ENCODE measurements around the gene EPHB1.
"Not testable (repeated sequence)": the region's sequence is repeated elsewhere in the genome, so short reads cannot be mapped to it uniquely, and the experiment has no call there.

The EPHB1 gene

GRCh38 chr3:135066844-135067727, 272.0 kb downstream of the EPHB1 start:
- not testable (repeated sequence) for DNase-seq

- no peak for DNase-seq
These were observed 273.0 kb downstream of the EPHB1 start for GRCh38 chr3:135068011-135068410.

GRCh38 chr3:135069406-135069805, 274.3 kb downstream of the EPHB1 start:
- no peak for DNase-seq

DNA sequence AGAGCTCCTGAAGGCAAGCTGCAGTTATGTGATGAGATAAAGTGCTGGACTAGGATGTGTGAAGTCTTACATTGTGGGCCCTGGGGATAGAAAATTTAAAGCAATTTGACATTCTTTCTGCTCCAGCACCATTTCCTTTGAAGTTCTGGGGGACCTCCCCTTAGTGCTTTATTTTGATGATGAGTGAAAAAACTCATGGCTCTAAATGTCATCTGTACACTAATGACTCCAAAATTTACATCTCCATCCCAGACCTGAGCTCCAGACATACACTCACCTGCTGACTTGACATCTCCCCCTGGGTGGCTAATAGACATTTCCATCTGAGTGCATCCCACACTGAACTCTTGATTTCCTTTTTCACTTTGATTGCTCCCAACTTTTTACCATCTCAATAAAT, 276.4 kb downstream of the EPHB1 start:
- DNase-seq = no peak

DNA sequence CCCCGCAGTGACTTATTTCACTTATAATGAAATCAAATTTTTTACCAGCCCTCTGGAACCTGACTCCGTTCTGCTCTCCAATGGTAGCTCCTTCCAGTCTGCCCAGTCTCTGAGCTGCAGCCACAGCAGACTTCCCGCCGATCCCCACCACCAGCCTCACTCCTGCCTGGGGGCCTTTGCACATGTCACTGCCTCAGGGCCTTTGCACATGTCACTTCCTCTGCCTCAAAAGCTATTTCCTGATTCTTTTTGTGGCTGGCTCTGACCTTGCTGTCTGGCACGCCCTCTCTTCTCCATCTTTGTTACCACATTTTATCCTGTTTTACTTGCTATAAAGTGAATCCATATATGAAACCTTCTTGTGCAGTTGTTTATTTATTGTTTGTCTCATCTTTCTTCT, 277.4 kb downstream of the EPHB1 start:
- no peak for DNase-seq

GRCh38 chr3:135075157-135075556, 280.1 kb downstream of the EPHB1 start:
- DNase-seq = no peak

GRCh38 chr3:135076341-135076740, 281.3 kb downstream of the EPHB1 start:
- DNase-seq = no peak

- DNase-seq = no peak
These were observed 282.1 kb downstream of the EPHB1 start for GRCh38 chr3:135077186-135077585.

DNA sequence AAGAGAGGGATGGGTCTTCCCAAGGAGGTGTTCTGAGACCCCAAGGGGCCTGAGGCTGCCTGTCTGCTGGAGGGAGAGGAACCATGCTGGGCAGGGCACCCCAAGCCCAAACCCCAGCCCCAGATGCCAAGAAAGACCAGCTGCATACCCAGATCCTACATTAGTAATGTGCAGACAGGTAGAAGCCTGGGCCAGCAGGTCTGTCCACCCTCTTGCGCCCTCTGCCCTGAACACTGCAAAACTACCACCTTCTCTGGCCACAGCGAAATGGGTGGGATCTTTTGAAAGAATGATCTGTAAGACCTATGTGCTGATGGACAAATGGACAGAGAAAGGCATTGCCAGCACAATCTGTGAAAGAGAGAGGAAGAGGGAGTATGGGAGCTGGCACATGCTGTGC, 283.2 kb downstream of the EPHB1 start:
- DNase-seq = no peak

DNA sequence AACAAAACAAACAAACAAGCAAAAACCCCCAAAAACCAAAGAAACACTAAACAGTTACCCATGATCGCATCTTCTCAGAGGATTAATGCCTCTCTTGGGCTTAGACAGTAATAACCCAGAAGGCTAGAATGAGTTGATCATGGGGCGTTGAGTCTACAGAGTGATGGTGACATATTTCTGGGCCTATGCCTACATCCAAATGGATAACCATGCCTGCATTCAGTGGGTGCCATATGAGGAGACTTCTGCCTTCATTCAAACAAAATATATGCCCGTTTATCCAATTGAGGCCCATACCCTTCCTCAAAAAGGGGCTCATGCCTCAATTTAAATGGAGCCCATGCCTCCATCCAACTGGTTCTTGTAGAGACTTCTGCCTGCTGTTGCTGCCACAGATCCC, 284.0 kb downstream of the EPHB1 start:
- DNase-seq = no peak

GRCh38 chr3:135081451-135081850, 286.4 kb downstream of the EPHB1 start:
- DNase-seq = no peak

DNA sequence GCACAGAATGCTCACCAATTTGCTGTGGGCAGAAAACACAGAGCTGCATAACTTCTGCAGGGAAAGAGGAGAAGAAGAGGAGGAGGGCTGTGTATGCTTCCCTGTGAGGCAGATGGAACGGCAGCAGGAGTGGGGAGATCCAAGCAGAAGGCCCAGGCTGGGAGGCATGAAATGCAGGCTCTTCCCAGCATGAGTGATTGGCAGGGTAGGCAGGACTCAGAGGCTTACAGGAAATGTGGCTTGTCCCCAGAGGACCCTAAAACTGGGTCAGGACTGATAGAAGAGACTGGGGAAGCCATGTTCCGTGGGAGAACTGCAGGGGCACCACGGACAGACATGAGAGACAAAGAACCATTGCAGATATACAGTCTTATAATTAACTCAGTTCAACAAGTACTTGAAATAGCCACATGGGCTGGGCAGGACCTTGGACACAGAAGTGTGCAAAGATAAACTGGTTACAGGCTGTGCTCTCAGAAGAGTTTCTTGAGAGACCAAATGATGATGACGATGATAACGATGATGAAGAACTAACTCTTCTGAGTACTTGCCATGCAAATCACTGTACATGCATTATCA, 286.9 kb downstream of the EPHB1 start:
- no peak for DNase-seq

DNA sequence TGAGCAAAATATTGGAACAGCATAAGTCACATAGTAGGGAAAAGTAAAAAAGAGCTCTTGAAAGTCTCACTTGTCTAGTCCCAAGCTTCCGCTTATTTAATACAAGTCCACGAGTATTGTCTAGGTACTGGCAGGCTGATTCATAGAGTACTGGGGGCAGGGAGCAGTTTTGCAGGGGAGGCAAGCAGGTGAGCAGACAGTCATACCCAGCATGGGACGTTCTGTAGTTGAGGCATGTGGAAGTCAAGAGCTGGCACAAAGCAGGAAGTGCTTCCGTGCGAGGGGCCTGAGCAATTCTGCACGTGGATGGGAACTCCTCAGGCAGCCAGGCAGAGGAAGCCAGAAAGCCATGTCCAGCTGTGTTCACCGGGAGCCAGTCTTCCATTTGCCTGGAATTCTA, 287.6 kb downstream of the EPHB1 start:
- no peak for DNase-seq

DNA sequence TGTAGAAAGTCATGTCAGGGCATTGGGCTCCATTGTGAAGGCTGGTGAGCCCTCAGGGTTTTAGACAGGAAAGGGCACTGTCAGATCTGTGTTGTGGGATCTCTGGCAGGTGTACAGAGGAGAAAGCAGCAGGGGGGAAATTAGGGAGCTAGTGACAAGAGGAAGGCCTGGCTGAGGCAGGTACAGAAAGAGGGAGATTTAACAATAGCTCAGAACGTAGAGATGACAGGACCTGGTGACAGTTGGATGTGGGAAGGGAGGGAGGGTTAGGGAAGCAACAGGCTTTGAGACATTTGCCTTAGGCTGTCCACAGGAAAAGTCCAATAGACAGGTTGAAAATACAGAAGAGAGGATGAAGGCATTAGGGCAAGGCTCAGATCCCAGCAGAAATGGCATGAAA, 288.1 kb downstream of the EPHB1 start:
- DNase-seq = no peak

GRCh38 chr3:135083756-135084155, 288.7 kb downstream of the EPHB1 start:
- DNase-seq = no peak

GRCh38 chr3:135084405-135084804, 289.3 kb downstream of the EPHB1 start:
- DNase-seq = no peak

DNA sequence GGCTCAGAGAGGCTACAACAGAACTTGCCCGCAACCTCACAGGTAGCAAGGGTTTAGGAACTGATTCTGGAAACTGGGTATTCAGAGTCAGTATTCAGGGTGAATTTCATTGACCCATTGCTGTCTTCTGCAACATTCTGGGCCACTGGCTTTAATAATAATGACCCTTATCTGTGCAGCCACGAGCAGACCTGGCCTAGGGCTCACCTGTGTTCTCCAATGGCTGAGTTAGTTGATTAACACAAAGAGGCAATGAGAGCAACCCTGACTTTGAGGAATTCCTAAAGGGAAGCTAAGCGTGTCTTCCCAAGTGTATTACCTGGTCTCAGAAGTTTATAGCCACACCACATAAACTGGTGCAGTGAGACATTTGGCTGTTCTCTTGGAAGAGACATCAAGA, 289.9 kb downstream of the EPHB1 start:
- no peak for DNase-seq

GRCh38 chr3:135085652-135086436, 290.8 kb downstream of the EPHB1 start:
- DNase-seq = no peak

DNA sequence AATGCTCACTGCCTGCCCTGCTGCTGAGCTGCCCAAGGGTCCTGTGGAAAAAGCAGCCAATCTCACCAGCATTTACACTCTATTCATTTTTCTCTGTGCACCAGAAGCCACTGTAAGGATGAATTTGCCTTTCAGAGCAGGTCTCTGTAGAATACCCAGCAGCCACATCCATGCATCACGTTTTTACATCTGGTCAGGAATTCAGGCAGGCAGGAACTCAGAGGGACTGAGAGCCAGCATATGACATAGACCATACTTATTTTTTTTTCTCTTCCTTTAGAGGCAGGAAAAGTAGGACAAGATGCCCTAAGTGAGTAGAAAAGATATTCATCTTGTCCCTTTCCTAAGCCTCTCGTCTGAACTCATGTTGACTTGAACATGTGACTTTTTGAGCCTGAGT, 292.7 kb downstream of the EPHB1 start:
- DNase-seq = no peak

DNA sequence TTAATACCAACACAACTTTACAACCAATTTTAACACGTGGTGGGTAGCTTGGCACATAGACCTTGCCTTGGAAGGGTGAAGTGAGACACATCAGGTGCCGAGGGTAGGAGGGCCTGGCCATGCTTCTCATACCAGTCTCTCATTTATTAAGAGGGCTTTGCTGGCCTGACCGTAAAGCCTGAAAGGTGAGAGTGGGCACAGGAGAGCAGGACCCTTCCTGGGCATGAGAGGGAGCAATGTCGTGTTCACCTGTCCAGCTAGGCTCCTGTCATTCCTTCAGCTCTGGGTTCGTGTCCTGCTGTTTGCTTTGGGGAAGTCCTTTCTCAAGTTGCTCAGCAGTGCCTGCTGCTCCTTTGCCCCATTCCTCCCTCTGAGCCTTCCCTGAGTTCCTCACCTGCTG, 294.4 kb downstream of the EPHB1 start:
- no peak for DNase-seq

DNA sequence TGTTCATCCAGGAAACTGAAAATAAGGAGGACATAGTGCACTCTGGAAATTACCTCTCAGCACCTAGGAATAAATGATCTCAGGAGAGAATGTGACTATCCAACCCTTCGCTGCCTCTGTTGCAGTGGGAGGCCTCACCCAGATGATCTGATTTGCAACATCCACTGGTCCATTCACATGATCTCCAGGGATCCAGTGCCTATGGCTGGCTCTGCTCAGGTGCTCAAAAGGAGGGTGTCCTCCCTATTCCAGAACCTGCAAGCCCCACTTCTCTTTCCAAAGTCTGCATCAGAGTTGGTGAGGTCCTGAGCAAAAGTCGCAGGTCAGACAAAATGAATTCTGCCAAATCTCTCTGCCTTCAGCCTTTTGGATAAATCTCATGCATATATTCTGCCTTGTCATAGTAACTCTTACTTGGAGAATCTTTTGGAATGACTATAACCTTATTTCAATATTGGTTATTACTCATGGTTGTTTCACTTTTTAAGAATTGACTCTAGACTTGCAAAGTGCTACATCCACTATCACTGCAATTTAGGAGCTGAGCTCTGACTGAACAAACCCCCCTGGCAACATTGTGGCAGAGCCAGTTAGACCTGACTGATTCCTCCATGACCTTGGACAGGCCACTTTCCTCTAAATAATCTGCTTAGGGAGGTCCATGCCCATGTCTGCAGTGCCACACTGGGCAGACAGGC, 295.1 kb downstream of the EPHB1 start:
- DNase-seq = no peak

- no peak for DNase-seq
These were observed 296.9 kb downstream of the EPHB1 start for GRCh38 chr3:135091946-135092345.

GRCh38 chr3:135093121-135093520, 298.1 kb downstream of the EPHB1 start:
- DNase-seq = no peak
